Mammary microvascular endothelial cell (primary cell): ENCODE results near the gene RDH8. TPM values are rescaled to one million over a fixed set of nuclear protein-coding genes. Genes with fewer than 3 reads are reported as not detected.

Experiments
- total RNA-seq: library from RNA; depleted of rRNA; stranded (reverse); fragments of >200 nt; gene quantifications from 2 replicates; pipeline ENCODE4 v1.2.3, GENCODE V29; 2015

RDH8 gene, protein sequence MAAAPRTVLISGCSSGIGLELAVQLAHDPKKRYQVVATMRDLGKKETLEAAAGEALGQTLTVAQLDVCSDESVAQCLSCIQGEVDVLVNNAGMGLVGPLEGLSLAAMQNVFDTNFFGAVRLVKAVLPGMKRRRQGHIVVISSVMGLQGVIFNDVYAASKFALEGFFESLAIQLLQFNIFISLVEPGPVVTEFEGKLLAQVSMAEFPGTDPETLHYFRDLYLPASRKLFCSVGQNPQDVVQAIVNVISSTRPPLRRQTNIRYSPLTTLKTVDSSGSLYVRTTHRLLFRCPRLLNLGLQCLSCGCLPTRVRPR
- not detected in 2 replicates for total RNA-seq

DNA sequence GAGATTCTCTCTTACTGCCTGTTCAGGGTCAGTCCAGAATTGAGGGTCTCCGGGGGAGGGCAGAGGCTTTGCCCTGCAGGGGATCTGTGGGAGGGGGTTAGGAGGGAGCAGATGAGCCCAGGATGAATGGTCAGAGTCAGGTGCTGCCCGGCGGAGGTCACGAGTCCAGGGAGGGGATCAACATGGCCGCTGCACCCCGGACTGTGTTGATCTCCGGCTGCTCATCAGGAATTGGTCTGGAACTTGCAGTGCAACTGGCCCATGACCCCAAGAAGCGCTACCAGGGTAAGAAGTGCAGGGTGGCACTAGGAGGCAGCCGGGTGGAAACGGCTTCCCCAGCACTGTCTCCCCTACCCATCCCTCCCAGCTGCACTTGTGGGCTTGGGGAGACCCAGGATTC, at the start of gene RDH8:
TSS of gene RDH8 (plus strand) at position 168 of the 400 bp plus-strand sequence. CDS start at position 183, 15 bp downstream.

DNA sequence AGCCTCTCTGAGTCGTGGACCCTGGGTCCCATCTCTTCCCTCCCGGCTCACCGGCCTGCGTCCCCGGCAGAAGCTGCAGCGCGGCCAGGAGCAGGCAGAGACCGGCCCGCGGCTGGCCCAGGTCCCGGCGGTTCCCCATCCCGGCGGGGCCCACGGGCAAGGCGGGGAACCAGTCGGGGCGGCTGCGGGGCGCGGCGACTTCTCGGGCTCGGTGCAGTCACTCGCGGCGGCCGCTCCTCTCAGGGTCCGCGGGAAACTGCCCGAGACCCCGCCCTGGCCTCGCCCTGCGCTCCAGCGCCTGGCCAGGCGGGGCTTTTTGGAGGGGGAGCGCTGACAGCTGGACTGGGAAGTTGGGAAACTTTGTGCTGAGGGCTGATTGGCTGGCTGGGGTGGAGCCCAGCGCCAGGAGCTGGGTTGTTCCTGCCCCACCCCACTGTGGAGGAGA, 3.0 kb upstream of the RDH8 start, which contains the start of gene COL5A3:
TSS of gene COL5A3 (minus strand) at position 258 of the 445 bp plus-strand sequence. CDS start at position 139, 119 bp downstream.

Other genes with a start within 250 kb of the RDH8 start
- 2.5 and 3.2 TPM in 2 replicates for gene ZNF846, start 244.7 kb upstream of the RDH8 start, total RNA-seq
- gene FBXL12, start 194.4 kb upstream of the RDH8 start, total RNA-seq, result 17.7 and 21.1 TPM in 2 replicates
- gene UBL5, start 185.6 kb upstream of the RDH8 start, total RNA-seq, result 865 and 871 TPM in 2 replicates
- gene PIN1, start 178.2 kb upstream of the RDH8 start, total RNA-seq, result 164 and 167 TPM in 2 replicates
- gene OLFM2, start 77.0 kb upstream of the RDH8 start, total RNA-seq, result not detected in 2 replicates
- 0.05 and 0.20 TPM in 2 replicates for gene COL5A3, start 3.0 kb upstream of the RDH8 start, total RNA-seq
- 32.0 and 37.4 TPM in 2 replicates for gene SHFL, start 72.8 kb downstream of the RDH8 start, total RNA-seq
- 0.13 TPM in 1 of 2 replicates, not detected in the other for gene ANGPTL6, start 89.2 kb downstream of the RDH8 start, total RNA-seq
- 48.8 and 51.4 TPM in 2 replicates for gene PPAN, start 92.9 kb downstream of the RDH8 start, total RNA-seq
- gene P2RY11, start 98.2 kb downstream of the RDH8 start, total RNA-seq, result 0.47 and 2.7 TPM in 2 replicates
- 261 and 266 TPM in 2 replicates for gene EIF3G, start 106.4 kb downstream of the RDH8 start, total RNA-seq
- 127 and 139 TPM in 2 replicates for gene DNMT1, start 181.5 kb downstream of the RDH8 start, total RNA-seq
- 1.00 and 1.5 TPM in 2 replicates for gene S1PR2, start 217.8 kb downstream of the RDH8 start, total RNA-seq
- gene MRPL4, start 238.7 kb downstream of the RDH8 start, total RNA-seq, result 102 and 128 TPM in 2 replicates